Activated T-cell treated with anti-CD3 and anti-CD28 coated beads for 1 hour (primary cell): ENCODE data around the gene VSTM1.
"Not testable (repeated sequence)": the region's sequence is repeated elsewhere in the genome, so short reads cannot be mapped to it uniquely, and the experiment has no call there.

ENCODE experiments used
- DNase-seq: peaks from one replicate; pipeline ENCODE4 v3.0.0-alpha.2; 2020; ENCODE audit warnings: low read depth

VSTM1 gene

GRCh38 chr19:54063350-54064116, at the start of gene VSTM1:
VSTM1 (minus strand) TSS chr19:54063897; CDS start chr19:54063777, 120 bp downstream.
- DNase-seq = no peak

DNA sequence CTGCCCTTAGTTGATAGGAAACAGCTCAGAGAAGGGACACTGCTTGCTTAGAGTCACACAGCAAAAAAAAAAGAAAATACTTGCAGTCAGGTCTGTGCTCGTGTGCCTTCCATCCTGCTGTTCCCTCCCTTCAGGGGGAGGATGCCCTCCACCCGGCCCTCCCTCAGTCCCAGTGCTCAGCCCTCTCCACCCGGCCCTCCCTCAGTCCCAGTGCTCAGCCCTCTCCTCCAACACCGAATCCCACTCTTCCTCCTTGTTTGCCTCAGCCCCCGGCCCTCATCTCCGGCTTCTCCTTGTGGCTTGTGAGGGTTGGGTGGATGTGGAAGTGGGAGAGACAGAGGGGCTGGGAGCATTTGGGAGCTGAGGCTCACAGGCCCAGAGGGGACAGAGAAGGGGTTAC, 46.0 kb upstream of the VSTM1 start:
- no peak for DNase-seq

DNA sequence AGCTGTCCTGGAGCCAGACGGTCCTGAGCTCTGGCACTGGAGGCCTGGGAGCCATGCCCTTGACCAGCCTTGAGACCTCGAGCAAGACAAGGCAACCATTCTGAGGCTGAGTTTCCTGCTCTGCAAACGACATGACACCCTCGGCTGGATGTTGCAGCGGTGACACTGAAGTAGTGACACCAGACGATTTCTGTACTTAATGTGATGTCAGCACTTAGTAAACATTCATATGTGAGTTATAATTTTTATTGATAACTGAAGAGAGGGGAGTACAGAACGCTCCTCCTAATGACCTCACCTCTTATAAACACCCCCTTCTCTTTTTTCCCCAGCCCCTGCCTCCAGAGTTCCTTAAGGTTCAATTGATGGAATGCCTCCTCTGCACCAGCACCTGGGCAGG, 44.8 kb upstream of the VSTM1 start:
- no peak for DNase-seq

DNA sequence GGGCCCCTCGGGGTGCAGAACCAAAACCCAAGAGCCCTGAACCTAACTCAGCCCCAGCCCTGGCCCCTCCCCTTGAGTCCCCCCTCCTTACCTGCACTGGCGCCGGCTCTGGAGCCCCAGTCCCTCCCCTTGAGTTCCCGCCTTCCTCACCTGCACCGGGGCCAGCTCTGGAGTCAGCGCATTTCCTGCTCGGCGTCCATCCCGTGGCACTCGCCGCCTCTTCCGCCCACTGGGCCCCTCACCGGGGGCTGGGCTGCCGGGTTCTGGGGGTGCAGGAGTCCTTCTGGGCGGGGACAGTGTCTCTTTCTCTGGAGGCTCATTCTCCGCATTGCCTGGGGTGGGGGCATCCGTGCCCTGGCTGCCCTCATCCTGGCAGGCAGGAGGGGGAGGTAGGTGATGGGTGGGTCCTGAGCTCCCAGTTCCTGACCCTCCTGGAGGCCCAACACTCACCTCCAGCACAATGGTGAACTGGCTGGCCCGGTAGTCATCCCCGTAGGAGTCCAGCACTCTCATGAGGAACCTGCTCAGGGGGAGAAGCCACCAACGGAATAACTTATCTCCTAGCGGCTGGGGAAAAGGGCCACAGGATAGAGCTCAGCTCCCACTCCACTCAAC, 44.3 kb upstream of the VSTM1 start:
- DNase-seq = no peak

- no peak for DNase-seq
Measured at GRCh38 chr19:54106716-54107115, 43.0 kb upstream of the VSTM1 start.

DNA sequence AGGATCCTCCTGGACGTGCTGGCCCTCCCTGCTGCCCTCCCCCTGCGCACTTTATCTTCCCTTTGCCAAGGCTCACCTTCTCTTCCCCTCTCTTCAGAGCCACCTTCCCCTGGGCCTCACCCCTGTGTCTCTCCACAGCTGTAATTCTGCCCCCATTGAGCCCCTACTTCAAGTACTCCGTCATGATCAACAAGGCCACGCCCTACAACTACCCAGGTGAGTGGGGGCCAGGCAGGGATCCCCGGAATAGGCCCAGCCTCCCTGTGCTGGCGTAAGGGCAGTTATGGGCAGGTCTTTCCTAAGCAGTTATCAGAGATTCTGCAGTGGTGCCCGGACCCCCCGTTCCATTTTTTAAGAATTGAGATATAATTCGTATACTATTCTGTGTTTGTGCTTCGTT, 42.1 kb upstream of the VSTM1 start:
- no peak for DNase-seq

DNA sequence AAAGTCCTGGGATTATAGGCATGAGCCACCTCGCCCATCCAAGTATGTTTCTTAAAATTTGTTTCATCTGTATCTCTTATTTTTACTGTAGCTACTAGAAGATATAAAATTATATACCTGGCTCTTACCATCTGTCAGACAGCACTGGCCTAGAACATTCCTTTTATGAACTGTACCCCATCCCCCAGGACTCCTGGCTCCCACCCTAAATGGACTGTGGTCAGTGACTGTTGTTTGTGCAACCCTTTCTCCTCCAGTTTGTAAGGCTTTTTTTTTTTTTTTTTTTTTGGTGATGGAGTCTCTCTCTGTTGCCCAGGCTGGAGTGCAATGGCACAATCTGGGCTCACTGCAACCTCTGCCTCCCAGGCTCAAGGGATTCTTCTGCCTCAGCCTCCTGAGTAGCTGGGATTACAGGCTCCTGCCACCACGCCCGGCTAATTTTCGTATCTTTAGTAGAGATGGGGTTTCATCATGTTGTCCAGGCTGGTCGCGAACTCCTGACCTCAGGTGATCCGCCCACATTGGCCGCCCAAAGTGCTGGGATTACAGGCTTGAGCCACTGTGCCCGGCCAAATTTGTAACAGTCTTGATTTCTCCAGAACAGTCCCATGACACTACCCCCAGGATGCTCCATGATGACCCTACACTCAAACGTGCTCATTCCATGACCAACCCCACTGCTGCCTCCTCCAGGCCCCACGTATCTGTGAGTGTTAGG, 41.5 kb upstream of the VSTM1 start:
- DNase-seq = no peak

GRCh38 chr19:54102421-54103169, 38.9 kb upstream of the VSTM1 start, which contains the start of gene NDUFA3:
NDUFA3 (plus strand) TSS chr19:54102855; CDS start chr19:54102879, 24 bp downstream.
- DNase-seq = peak; percentile 96

DNA sequence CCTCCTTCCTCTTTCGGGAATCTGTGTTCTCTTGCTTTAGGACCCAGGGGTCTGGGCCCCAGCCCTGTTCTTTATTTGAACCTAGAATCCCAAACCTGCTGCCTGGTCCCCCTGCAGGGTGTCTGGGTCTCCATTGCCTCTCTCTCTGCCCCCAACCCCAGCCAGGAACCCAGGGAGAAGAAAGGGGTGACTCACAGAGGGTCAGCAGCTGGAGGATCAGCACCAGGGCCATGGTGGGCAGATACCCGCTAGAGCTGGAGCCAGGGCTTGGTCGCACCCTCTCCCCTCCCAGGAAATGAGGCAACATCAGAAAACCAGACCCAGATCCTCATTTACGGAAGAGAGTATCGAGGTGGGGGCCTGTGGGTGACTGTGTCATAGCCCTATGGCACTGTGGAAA, 36.9 kb upstream of the VSTM1 start, which contains the start of gene OSCAR:
OSCAR (minus strand) TSS at position 243 of the 400 bp plus-strand sequence; CDS start at position 232, 11 bp downstream.
- no peak for DNase-seq

GRCh38 chr19:54099903-54100255, 36.2 kb upstream of the VSTM1 start:
- DNase-seq = not testable (repeated sequence)

GRCh38 chr19:54099190-54099902, 35.6 kb upstream of the VSTM1 start:
- no peak for DNase-seq

- DNase-seq = no peak
Measured at GRCh38 chr19:54096617-54097106, 33.0 kb upstream of the VSTM1 start.

DNA sequence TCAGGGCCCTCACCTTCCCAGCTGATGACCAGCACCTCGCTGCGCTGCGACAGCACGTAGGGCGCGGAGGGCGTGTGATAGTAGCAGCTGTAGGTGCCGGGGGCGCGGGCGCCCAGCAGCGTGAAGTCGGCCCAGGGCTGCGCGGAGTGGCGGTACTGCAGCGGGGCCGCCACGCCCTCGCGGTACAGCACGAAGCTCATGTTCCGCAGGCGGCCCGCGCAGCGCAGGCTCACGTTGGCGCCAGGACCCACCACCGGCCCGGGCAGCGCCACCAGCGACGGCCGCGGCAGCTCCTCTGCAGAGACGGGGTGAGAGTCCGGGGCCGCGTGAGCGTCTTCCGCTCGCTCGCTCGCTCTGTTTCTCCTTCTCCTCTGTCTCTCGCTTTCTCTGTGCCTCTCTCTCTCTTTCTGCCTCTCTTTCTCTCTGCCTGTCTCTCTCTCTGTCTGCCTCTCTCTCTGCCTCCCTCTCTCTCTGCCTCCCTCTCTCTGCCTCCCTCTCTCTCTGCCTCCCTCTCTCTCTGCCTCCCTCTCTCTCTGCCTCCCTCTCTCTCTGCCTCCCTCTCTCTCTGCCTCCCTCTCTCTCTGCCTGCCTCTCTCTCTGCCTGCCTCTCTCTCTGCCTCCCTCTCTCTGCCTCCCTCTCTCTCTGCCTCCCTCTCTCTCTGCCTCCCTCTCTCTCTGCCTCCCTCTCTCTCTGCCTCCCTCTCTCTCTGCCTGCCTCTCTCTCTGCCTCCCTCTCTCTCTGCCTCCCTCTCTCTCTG, 32.3 kb upstream of the VSTM1 start:
- peak; percentile 27 for DNase-seq

DNA sequence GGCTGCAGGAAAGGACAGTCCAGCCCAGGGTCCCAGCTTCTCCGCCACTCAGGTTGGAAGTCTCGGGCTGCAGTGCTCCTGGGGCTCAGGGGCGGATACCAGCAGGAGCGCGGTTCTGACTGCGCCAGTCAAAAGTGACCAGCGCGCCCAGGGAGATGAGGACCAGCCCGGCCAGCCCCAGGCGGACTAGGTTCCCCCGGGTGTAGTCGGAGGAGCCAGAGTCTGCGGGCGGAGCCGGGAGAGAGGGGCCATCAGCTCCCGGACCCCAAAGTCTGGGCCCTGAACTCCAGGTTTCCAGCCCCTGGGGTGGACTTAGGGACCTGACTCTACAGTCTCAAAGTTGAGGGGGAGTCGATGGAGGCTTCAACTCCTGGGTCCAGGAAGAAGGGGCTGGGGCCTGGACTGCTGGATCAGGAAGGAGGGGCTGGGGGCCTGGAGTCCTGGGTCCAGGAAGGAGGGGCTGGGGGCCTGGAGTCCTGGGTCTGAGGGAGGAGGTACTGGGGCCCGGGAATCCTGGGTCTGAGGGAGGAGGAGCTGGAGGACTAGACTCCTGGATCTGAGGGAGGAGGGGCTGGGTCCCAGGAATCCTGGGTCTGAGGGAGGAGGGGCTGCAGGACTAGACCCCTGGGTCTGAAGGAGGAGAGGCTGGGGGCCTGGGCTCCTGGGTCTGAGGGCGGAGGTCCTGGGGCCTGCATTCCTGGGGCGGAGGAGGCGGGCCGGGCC, 31.6 kb upstream of the VSTM1 start:
- no peak for DNase-seq

GRCh38 chr19:54094426-54095000, 30.8 kb upstream of the VSTM1 start:
- DNase-seq = no peak

DNA sequence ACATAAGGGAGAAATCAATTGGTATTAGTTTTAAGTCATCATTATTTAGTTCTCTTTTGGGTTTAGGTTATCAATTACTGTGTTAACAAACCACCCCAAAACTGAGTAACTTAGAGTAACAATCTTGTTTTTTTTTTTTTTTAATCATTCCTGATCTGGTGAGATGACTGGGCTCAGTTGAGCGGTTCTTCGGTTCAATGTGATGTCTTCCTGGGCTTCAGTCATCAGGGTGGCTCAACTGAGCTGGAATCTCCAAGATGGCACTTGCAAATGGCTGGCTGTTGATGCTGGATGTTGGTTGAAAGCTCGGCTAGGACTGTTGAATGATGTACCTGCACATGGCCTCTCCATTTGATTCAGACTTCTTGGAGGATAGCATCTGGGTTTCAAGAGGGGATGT, 20.7 kb upstream of the VSTM1 start:
- no peak for DNase-seq

DNA sequence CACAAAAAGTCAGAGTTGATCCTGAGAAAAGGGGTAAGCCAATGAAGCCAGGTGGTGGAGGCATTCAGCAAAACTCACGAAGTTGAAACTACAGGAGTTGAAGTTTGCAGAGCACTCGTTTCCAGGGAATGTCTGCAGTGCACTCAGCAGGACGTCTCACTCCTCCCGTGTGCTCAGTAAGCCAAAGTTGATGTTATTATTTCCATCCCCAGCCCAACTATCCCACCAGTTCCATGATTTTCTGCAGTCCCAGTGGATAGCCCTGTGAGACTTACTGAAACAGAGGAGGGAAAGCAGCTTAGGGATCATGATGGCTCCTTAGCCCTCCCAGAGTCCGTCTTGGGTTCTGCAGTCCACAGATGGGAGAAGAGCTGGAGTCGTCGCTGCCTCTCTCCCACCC, 17.3 kb upstream of the VSTM1 start, which contains the start of gene TARM1:
TARM1 (minus strand) TSS at position 334 of the 400 bp plus-strand sequence; CDS start at position 309, 25 bp downstream.
- DNase-seq = no peak

- no peak for DNase-seq
Measured at GRCh38 chr19:54077334-54077733, 13.6 kb upstream of the VSTM1 start.

- no peak for DNase-seq
Measured at GRCh38 chr19:54074851-54075250, 11.2 kb upstream of the VSTM1 start.
